HG03521 (cell line): ENCODE results near the gene RYR2.

Experiments
- ATAC-seq: cut with Tn5 transposase; IDR thresholded peaks from one replicate; pipeline ENCODE4 v1.9.1; 2021; ENCODE audit warnings: mild to moderate bottlenecking, moderate library complexity; ENCODE audit not compliant: unreplicated experiment

Gene RYR2

DNA sequence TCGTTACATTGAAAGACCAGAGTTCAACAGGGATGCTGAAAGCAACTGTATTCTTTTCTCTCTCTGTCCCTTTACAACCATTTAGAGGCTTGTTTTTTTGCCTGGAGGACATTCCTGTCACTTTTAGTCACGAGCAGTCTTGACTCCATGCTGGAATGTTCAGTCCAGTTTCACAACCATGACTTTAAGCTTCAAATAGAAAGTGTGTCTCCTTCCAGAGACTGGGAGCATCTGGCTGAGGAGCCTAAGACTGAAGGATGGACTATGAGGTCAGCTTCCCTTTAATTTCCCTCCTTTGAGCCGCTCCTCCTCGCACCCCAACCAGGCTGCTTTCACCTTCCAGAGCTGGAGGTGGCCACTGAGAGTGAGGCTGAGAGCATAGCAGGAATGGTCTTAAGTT, 10.5 kb upstream of the RYR2 start:
- ATAC-seq, result no peak

DNA sequence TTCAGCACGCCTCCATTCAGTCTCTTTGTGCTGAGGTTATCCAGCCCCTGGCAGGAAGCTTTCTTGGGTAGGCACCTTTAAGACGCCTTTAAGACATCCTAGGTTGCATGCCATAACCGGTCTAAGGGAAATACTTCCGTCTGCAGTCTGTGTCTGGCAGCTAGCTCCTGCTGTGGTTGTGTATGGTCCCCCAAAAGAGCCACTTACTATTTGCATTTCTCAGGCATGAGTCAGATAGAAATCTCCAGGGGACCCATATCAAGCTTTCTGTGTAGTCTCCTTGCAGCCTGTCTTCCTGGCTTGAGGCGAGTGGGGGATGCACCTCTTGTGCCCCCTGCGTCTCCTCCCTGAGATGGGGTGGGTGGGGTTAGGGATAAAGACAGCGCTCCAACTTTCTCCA, 10.0 kb upstream of the RYR2 start:
- ATAC-seq, result peak; percentile 71

DNA sequence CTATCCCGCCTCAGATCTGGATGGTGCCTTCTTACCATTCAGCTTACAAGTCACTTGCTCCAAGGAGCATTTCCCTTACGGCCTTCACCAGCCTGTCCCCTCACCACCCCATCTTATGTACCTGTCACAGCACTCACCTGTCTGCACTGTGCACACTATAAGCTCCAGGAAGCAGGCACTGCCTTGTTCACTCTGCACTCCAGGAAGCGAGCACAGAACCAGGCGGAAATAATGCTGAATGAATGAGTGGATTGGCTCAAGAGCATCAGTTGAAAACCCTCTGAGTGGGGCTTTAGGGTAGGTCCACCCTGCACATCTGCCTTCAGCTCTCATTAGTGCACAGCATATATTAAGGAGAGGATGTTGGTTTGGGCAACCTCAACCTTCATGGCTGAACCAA, 8.9 kb upstream of the RYR2 start:
- no peak for ATAC-seq

DNA sequence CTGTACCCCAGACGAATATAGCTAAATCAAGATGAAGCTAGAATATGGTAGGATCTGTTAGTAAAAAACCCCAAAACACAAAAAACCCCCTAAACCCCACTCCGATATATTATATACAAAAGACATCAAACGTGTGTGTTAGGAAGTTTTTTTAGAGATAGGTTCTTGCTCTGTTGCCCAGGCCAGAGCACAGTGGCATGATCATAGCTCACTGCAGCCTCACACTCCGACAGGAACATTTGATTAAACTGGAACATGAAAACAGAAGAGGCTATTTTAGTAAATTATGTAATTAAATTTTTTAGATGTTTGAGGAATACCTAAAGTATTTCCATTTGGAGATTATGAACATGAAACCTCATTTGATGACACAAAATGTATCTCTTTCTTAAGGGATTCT, 8.2 kb upstream of the RYR2 start:
- no peak for ATAC-seq

DNA sequence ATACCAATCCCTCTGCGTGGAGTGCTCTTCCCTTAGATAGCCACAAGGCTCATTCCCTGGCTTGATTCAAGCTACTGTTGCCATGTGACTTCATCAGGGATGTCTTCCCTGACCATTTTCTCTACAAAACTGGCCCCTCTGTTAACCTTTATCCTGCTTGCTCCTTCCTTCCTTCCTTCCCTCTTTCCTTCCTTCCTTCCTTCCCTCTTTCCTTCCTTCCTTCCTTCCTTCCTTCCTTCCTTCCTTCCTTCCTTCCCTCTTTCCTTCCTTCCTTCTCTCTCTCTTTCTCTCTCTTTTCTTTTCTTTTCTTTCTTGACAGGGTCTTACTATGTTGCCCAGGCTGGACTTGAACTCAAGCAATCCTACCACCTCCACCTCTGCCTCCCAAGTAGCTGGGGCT, 6.2 kb upstream of the RYR2 start:
- no peak for ATAC-seq

DNA sequence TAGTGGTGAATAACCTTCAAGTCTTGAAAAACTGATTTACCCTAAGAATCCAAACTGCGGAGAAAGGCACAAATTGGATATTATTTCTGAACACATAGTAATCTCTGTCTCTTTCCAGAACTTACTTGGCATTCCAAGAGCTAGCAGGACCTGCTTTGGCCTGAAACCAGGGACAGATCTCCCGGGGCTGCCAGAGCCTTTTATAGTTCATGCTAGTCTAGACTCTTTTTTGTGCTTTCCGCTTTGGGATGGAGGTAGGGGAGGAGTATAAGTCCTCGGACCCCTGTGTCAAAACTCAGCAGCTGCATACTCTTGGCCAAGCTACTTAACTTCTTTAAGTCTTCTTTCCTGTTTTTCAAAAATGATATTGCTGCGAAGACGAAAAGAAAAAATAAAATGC, 3.8 kb upstream of the RYR2 start:
- ATAC-seq, result no peak

DNA sequence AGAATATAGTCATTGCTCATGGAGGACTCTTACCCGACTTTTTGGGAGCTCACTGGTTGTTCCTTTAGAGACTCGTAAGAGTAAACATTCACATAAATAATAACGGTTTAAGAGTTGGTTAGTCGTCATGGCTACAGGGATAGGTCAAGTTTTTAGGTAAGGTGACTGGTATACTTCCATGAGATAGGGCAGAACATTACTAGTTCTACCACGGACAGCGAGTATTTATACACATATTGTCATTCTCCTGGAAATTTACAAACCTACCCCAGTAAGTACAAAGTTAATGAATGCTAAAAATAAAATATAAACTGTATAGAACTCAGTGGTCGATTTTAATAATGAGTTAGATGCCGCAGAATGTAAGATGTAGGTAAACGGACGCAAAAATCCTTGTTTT, 1.2 kb upstream of the RYR2 start:
- no peak for ATAC-seq

DNA sequence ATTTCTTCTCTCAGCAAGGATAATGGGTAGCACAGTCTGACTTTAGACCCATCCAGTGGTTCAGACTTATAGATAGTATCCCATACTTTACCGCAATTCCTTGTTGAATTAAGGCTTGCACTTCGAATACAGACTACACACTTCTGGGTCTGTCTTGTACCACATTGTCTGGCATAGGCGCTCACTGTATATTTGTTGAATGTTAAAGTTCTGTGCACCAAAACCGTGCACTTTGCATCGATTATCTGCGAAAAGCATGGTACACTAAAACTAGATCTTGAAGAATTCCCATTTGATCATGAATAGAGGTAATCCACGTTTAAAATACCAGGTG, 556 bp upstream of the RYR2 start:
- ATAC-seq, result no peak

DNA sequence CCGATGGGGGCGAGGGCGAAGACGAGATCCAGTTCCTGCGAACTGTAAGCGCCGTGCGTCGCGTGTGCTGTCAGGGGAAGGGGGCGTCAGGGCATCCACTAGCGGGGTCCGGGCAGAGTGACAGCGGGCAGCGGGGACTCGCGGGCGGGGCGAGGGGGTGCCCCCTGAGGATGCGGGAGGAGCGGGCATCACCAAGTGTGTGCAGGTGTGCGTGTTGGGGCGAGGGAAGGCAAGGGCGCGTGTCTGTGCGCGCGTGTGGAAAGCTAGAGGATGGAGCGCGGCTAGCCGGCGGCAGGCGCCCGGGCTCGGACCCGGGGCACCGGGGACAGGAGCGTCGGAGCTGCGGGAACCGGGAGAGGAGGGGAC, 525 bp downstream of the RYR2 start:
- ATAC-seq, result no peak

DNA sequence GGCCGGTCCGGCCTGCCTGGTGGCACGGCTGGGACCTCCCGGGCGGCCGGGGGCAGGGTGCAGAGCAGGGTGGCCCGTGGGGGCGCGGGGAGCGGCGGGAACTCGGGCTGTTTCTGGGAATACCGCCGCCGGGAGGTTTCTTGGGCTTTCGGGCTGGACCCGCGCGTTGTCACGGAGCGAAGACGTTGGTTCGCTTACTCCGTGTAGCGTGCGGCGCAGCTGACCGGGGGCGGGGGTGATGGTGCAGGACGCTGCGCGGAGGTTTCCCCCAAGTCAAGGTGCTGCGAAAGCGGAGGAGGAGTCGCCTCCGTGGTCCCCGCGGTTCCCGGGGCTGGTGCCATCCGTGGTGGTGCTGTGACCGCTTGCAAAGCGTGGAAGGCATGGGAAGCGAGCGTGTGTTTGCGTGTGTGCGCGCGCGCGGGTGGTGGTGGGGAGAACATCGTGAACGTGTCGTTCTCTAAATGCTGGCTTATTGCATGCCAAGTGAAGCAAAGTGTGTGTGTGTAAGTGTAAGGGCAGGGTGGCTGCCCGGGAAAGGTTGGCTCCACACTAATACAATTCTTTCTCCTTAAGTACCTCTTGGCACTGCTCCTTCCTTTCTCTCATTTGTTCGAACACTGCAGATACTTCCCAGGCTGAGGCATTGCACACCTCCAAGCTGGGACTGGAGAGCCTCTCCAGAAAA, 1.1 kb downstream of the RYR2 start:
- no peak for ATAC-seq

DNA sequence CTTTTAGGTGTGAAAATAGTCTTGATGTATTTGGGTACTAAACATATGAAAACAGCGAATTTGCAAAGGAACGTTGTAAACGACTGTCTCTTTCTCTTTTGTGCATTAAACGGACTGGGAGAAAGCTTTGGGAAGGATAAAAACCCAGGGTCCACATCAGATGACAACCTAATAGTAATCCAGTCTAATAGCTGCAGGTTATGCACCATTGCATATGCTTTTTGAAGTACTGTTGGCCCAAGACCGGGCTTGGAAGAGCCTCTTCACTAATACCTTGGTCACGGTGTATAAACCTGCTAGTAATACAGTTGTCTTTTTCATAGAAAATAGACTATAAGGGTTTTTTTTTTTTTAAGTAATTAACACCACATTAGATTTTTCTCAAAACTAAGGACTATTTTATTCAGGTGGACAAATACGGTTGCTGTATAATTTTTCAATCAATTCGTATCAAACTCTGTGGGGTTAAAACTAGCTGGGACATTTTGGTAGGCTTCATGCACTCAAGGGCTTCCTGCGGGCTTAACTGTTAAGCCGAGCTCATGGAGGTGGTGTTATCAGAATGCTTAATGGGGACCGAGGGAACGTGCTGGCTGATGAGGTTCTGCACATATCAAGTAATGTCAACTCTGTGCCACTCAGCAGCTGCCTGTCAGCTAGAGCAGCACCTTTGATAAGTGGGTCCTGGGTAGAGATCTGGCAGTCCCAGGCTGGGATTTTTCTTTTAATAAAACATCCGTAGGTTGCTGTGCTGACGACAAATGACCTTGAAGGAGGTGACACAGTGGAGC, 2.1 kb downstream of the RYR2 start:
- no peak for ATAC-seq

DNA sequence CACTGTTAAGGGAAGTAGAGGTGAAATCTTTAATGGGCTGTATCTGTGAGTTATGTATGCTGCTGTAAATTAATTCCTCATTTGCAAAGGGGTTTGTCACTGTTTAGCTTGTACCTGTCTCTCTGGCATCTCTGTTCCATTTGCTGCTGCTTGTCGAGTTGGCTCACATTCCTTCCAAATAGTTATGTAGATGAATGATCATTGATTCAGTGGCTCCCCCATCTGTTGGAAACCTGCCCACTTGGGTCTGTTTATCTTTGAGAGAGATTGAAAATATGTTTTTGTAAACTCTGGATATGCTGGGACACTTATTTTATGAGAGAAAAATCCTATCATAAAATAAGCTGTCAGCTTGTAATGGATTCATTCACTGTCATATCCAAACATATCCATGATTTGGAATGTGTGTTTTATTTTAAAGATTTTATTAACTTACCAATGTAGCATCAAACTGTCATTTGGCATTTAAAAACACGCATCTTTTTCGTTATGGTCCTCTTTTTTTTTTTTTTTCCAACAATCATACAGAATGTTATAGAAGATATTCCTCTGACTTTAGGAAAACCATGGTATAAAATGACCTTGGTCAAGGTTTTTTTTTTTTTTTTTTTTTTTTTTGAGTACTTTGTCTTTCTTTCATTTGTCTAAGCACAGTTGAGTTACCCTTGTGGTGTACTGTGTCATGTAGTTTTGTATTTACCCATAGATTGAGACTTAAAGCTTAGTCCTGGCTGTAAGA, 3.5 kb downstream of the RYR2 start:
- no peak for ATAC-seq

DNA sequence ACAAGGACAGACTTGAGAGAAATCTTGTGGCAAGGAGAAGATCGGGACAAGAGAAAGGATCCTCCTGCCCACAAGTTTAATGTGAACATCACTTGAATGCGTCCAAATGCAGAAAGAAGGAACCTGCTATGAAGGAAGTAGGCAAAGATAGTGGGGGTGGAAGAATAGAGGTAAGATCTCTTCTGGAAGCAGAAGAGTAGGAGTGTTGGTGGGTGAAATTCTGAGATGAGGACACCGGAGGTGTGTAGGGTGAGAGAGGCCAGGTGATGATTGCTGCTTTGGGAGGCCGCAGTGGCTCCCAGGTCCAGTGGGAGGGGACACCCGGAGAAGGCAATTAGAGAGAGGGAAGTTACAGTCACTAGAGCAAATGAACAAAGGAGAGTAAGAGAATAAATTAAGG, 6.8 kb downstream of the RYR2 start:
- no peak for ATAC-seq

DNA sequence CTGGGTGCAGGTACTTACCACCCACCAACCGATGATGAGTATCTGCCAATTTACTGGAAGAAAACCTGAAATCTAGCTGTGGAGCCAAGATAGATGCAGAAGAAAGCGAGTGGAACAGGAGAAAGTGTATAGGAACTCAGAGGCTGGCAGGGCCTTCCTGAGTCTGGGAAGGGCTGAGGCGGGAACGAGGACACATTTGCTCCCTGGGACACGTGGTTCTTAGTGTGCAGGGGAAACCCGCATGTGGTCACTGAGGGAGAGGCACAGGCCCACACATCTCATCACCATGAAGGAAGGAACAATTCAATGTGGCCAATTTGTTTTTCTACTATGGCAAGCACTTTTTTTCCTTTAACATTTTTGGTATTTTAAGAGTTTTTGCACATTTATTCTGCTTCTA, 8.2 kb downstream of the RYR2 start:
- ATAC-seq, result no peak

DNA sequence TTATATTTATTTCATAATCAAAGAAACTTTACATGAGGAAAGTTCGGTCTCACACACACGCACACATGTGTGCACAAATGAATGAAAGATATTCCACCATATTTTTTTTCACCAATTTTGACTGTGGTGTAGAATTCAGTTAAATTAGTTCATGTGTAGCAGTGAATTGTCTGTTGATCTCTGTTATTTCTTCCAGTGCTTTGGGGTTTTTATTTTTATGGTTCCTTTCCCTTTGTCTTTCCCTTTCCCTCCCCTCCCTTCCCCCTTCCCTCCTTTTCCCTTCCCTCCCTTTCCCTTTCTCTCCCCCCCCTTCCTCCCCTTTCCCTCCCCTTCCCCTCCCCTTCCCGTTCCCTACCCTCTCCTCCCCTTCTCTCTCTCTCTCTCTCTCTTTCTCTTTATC, 8.9 kb downstream of the RYR2 start:
- ATAC-seq, result no peak

DNA sequence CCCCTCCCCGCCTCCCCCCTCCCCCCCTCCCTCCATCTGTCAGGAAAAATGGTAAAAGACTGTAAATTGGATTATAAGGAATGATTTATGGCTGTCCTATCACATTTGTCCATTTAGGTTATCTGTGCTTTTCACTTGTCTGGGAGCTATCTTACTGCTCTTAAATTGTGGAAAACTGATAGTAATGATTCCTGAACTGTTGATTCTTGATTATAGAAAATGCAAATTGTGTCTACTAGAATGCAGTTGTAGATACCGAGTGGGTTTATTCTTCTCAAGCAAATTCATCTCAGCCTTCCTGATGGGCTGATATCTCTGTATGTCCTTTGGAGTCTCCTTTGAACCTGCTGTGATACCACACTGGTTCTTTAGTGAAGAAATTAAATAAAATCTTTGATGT, 12.3 kb downstream of the RYR2 start:
- ATAC-seq, result no peak

DNA sequence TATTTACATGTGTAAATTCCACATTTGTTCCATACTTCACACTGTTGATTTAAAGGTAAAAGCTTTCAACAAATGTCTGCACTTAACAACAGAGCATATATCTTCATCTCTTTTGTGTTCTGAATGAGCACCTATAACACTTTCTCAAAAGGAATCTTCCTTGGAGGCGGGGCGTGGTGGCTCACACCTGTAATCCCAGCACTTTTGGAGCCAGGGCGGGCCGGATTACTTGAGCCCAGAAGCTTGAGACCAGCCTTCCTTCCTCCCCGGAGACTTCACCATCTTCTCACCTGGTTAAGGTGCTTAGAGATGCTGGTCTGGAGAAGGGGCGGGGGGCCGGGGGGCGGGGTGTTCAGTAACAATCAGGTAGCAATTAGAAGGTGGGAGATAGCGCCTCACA, 16.5 kb downstream of the RYR2 start:
- ATAC-seq, result no peak

DNA sequence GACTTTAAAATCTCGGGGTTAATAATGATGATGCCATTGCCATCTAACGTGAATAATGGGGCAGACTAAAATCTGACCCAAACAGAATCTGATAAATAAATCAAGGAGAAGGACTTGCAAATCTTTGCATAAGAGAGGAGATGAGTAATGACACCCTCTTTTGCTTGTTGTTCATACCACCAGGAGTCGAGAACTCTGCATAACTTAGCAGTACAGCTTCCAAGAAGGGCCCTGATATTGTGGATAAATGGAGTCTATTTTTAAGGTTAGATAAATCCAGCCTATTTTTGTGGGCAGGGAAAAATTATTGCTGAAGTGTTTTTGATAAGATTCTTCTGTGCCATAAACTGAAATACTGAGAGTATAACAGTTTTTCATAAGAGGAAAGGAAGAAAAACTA, 17.3 kb downstream of the RYR2 start:
- ATAC-seq, result no peak

DNA sequence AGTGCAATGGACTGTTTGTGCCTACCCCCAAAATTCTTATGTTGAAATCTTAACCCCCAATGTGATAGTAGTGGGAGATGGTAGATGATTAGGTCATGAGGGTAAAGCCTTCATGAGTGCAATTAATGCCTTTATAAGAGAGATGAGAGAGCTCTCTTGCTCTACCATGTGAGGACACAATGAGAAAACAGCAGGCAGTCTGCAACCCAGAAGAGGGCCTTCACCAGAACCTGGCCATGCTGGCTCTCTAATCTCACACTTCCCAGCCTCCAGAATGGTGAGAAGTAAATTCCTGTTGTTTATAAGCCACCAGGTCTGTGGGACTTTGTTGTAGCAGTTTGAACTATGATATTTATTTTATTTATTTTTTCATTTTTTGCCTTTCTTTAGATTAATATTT, 21.0 kb downstream of the RYR2 start:
- no peak for ATAC-seq

DNA sequence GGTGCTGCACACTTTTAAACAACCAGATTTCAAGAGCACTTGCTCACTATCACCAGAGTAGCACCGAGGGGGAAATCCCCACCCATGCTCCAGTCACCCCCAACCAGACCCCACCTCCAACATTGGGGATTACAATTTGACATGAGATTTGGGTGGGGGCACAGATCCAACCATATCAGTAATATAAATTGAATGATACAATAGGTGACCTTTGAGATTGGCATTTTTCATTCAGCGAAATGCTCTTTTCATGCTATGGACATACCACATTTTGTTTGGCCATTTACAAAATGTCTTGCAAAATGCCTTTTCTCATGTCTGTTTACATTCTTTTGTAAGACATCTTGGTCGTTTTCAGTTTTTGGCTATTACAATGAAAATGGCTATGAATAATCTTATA, 23.9 kb downstream of the RYR2 start:
- no peak for ATAC-seq

DNA sequence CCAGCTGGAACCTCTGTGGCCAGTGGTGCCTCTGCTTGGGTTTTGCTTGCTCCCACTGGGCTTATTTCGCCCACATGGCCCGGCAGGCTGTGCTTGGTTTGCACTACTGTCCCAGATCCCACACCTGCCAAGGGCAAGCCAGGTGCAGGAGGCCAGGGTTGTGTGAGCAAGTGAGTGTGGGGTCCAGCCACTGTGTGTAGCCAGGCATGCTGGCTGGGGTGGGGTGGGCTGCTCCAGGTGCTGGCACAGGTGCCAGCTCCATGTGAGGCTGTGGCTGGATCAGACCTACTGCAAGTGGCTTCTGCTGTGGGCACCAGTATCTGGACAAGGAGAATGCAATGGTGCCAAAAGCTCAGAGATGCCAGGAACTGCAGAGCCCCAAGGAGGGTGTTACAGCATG, 28.5 kb downstream of the RYR2 start:
- ATAC-seq, result no peak

DNA sequence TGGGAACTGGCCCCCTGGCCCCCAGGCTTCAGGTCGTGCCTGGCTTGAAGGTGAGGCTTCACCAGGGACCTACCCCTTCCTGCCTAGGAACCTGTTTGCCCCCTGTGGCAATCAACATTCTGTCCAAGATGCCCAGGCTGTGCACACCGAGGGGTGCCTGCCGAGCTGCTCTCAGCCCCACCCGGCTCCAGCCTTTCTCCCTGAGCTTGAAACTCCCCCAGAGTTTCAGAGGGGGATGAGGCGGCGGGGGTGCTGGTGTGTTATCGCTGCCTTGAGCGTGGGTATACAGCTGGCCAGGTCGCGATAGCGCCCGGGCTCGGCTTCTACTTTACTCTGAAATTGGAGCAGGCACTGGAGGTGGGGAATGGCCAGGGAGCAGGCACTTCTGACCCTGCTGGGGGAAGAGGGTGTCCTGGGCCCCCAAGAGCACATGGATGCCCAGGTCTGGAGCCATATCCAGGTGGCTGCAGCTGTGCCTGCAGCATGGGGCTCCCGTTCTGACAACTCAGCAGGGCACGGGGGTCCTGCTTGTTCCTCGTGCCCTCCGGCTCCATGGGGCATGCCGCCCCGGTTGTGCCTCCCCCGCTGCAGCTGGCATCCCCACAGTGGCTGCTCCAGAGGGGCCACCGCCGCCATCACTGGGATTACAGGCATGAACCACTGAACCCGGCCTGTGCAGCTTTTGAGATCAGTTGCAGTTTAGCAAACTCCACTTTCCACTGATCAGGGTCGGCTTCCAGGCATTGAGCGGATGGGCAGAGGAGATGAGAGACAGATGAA, 29.8 kb downstream of the RYR2 start:
- ATAC-seq, result no peak
